Measurements from ENCODE around the gene CHPF.

DNA sequence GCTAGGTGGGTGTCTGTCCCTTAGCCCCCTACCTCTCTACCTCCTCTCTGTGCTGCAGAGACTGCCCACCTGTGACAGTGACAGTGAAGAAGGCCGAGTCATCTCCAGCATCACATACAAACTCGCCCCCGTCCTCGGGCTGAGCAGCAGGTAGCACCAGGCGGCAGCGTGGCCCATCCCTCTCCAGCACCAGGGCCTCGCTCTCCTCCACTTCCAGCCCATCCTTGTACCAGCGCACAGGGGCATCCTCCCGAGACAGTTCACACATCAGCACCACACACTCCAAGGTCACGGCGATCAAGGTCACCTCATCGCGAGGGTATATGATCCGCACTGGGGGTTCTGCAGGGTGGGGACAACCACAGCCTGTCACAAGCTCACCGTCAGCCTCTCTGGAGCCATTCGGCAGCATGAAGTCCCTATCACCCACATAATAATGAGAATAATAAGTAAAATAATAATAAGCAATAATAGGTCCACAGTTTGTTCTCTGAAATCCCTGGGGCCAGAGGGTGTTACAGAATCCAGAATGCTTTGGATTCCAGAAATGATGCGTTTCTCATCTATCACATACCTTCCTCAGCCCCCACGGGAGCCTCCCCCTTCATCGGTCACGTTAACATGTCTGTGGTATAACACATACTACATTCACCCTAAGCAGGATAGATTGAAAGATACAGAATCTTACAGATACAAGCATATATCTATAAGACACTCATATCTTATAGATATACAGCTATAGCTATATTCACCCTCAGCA is 15.7 kb upstream of the CHPF start:
- TF ChIP-seq, protein P1, sequence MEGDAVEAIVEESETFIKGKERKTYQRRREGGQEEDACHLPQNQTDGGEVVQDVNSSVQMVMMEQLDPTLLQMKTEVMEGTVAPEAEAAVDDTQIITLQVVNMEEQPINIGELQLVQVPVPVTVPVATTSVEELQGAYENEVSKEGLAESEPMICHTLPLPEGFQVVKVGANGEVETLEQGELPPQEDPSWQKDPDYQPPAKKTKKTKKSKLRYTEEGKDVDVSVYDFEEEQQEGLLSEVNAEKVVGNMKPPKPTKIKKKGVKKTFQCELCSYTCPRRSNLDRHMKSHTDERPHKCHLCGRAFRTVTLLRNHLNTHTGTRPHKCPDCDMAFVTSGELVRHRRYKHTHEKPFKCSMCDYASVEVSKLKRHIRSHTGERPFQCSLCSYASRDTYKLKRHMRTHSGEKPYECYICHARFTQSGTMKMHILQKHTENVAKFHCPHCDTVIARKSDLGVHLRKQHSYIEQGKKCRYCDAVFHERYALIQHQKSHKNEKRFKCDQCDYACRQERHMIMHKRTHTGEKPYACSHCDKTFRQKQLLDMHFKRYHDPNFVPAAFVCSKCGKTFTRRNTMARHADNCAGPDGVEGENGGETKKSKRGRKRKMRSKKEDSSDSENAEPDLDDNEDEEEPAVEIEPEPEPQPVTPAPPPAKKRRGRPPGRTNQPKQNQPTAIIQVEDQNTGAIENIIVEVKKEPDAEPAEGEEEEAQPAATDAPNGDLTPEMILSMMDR (IDR thresholded peaks at IDR 0.05) = no peak
- TF ChIP-seq POLR2A (IDR thresholded peaks at IDR 0.05) = no peak

All from Peyer's patch (tissue), 4 donors.